GM12878 (cell line): Measurements from ENCODE around the gene ITPR2. TPM values are rescaled to one million over a fixed set of nuclear protein-coding genes. Genes with fewer than 3 reads are reported as not detected.

Experiments
- ATAC-seq: fragments of 200-7000 bp; cut with Tn5 transposase; 3 replicates; pipeline ENCODE4 v1.9.1; 2020; ENCODE audit warnings: mild to moderate bottlenecking, moderate library complexity
- BruUV-seq: library from RNA; stranded (reverse); fragments of 400-500 nt; replicated peaks from 2 replicates; lab custom pipeline; 2021; lab: Mats Ljungman, UMichigan
- CTCF ChIA-PET: fragments of 300-600 bp; sonication (Branson Sonifier 250); formaldehyde crosslinking; extraction: SDS; loops from one replicate; lab custom pipeline; 2021; ENCODE audit warnings: inconsistent platforms; lab: Yijun Ruan, JAX
- POLR2A ChIA-PET: fragments of 350-600 bp; formaldehyde crosslinking; extraction: SDS; loops from one replicate; lab custom pipeline; 2021; ENCODE audit warnings: inconsistent platforms; lab: Charles Lee
- RAD21 ChIA-PET: fragments of 300-600 bp; sonication (Branson Sonifier 250); formaldehyde crosslinking; loops from one replicate; lab custom pipeline; 2023; ENCODE audit warnings: antibody characterized with exemption; ENCODE audit not compliant: unreplicated experiment; lab: Charles Lee
- SMC1A ChIA-PET: fragments of 300-600 bp; sonication (Branson Sonifier 250); formaldehyde crosslinking; loops from one replicate; lab custom pipeline; 2023; ENCODE audit not compliant: unreplicated experiment, uncharacterized antibody; lab: Charles Lee
- DNase-seq: peaks from one replicate; pipeline ENCODE4 v3.0.0-alpha.2; 2011; ENCODE audit warnings: low read depth, low spot score
- FAIRE-seq: peaks from 3 replicates; lab custom pipeline; 2011; peaks lifted over from hg19 to GRCh38; lab: Jason Lieb, UNC
- H2AFZ ChIP-seq: 2 replicates; pipeline ENCODE4 v1.6.0; 2011; ENCODE audit warnings: low read depth, low read length, control low read depth; ENCODE audit not compliant: control insufficient read depth
- H3K27ac ChIP-seq: 2 replicates; pipeline ENCODE4 v1.5.1; 2011; ENCODE audit warnings: control low read depth; ENCODE audit not compliant: control insufficient read depth, insufficient read depth
- H3K27me3 ChIP-seq, 2 experiments: replicated peaks in 1 of 2; 2 replicates each; pipeline versions ENCODE4 v1.6.0 to v1.6.1; 2011; ENCODE audit warnings: low read length in 1 of 2; ENCODE audit not compliant: control insufficient read depth in 2 of 2, insufficient read depth in 2 of 2
- H3K36me3 ChIP-seq, 2 experiments: 2 replicates each; pipeline ENCODE4 v1.5.1; 2011; ENCODE audit warnings: low read length in 1 of 2; ENCODE audit not compliant: control insufficient read depth in 2 of 2, insufficient read depth in 2 of 2
- H3K4me1 ChIP-seq: 2 replicates; pipeline ENCODE4 v1.6.1; 2011; ENCODE audit warnings: mild to moderate bottlenecking, low read length, moderate library complexity, mixed read lengths; ENCODE audit not compliant: control insufficient read depth, insufficient read depth
- H3K4me2 ChIP-seq: 2 replicates; pipeline ENCODE4 v1.6.0; 2011; ENCODE audit warnings: control low read depth; ENCODE audit not compliant: control insufficient read depth, insufficient read depth
- H3K4me3 ChIP-seq: fragments of 200-600 bp; sonication (generic); 2 replicates; pipeline ENCODE4 v1.5.1; 2016
- H3K79me2 ChIP-seq: 2 replicates; pipeline ENCODE4 v1.6.0; 2011; ENCODE audit warnings: low read length; ENCODE audit not compliant: control insufficient read depth, insufficient read depth
- H3K9ac ChIP-seq: 2 replicates; pipeline ENCODE4 v1.8.0; 2011; ENCODE audit warnings: low read length, control low read depth, mixed read lengths; ENCODE audit not compliant: control insufficient read depth, insufficient read depth
- H3K9me3 ChIP-seq: replicated peaks from 3 replicates; pipeline ENCODE4 v1.5.1; 2011; ENCODE audit warnings: mild to moderate bottlenecking, low read length; ENCODE audit not compliant: control insufficient read depth, insufficient read depth
- H4K20me1 ChIP-seq: 2 replicates; pipeline ENCODE4 v1.6.0; 2011; ENCODE audit not compliant: control insufficient read depth, insufficient read depth
- ATF7 ChIP-seq: fragments of 450-650 bp; IDR thresholded peaks from 2 replicates; pipeline ENCODE4 v1.6.1; 2016; ENCODE audit warnings: low read depth, mild to moderate bottlenecking
- BACH1 ChIP-seq: fragments of 450-650 bp; IDR thresholded peaks from 2 replicates; pipeline ENCODE4 v1.6.1; 2017; ENCODE audit warnings: mild to moderate bottlenecking, borderline replicate concordance
- CHD2 ChIP-seq: IDR thresholded peaks from 2 replicates; pipeline ENCODE4 v1.6.1; 2011; ENCODE audit warnings: low read depth, low read length, improper control_type of control experiment, borderline replicate concordance
- JUNB ChIP-seq: IDR thresholded peaks from 2 replicates; pipeline ENCODE4 v1.6.1; 2016; ENCODE audit warnings: antibody characterized with exemption, mild to moderate bottlenecking
- MYB ChIP-seq: fragments of 150-350 bp; IDR thresholded peaks from 2 replicates; pipeline ENCODE4 v1.6.1; 2014; ENCODE audit warnings: mild to moderate bottlenecking, low read depth, low read length, borderline replicate concordance
- NRF1 ChIP-seq: conservative IDR thresholded peaks from 2 replicates; pipeline ENCODE4 v1.6.1; 2011; ENCODE audit warnings: mild to moderate bottlenecking, low read depth, low read length, improper control_type of control experiment
- SREBF2 ChIP-seq: IDR thresholded peaks from 2 replicates; pipeline ENCODE4 v1.6.1; 2012; ENCODE audit warnings: mild to moderate bottlenecking, low read length
- ZNF207 ChIP-seq: fragments of 450-650 bp; IDR thresholded peaks from 2 replicates; pipeline ENCODE4 v1.6.1; 2014; ENCODE audit warnings: antibody characterized with exemption, mild to moderate bottlenecking, borderline replicate concordance
- WGBS: methylation state at CpG from one replicate; pipeline ENCODE4 v1.1.6; 2016; ENCODE audit warnings: low lambda C conversion rate; ENCODE audit not compliant: insufficient replicate concordance, insufficient coverage; ENCODE audit errors: missing lambda C conversion rate; 5-methylcytosine and 5-hydroxymethylcytosine counted together
- in situ Hi-C: fragments of 300-500 bp; cut with MboI; formaldehyde crosslinking; loops from 9 replicates; pipeline ENCODE4 v1.14.3; 2018; ENCODE audit warnings: mixed read lengths
- intact Hi-C: fragments of 100-400 bp; cut with micrococcal nuclease; formaldehyde crosslinking; loops from one replicate; pipeline ENCODE4 v1.14.2; 2022; ENCODE audit not compliant: unreplicated experiment
- polyA plus RNA-seq, 11 experiments: library from polyadenylated mRNA; depleted of rRNA in 4 of 11; unstranded in 6 of 11; stranded (reverse) in 5 of 11; fragments of >200 nt; fragmentation: Nextera tagmentation in 4 of 11; fragmentation: Illumina TruSeq in 1 of 11; extraction: Ambion mirVana in 4 of 11; extraction: Trizol in 1 of 11; gene quantifications; 1 replicate in 1 of 11; 2 replicates in 10 of 11; pipeline versions ENCODE4 v1.2.1 to v1.2.3, GENCODE V29; 2011 to 2016; ENCODE audit warnings: inconsistent platforms in 2 of 11, missing spikeins in 2 of 11, low read depth in 1 of 11
- total RNA-seq, 4 experiments: library from RNA; depleted of rRNA in 3 of 4; stranded (reverse); fragments of >200 nt in 3 of 4; fragmentation: Illumina TruSeq in 1 of 4; extraction: Trizol in 1 of 4; gene quantifications; 2 replicates each; pipeline versions ENCODE4 v1.2.1 to v1.2.3, GENCODE V29; 2013 to 2021
- TF ChIP-seq, protein P1 (sequence below), 3 experiments: IDR thresholded peaks in 2 of 3; conservative IDR thresholded peaks in 1 of 3; 2 replicates each; pipeline ENCODE4 v1.5.1; 2011; ENCODE audit warnings: low read depth in 3 of 3, low read length in 3 of 3, mild to moderate bottlenecking in 3 of 3, control low read depth in 2 of 3, moderate library complexity in 2 of 3, inconsistent platforms in 1 of 3, mixed read lengths in 1 of 3; ENCODE audit not compliant: control insufficient read depth in 2 of 3, insufficient read depth in 1 of 3; ENCODE audit errors: extremely low read depth in 1 of 3
- TF ChIP-seq, protein P2 (sequence below): fragments of 450-650 bp; IDR thresholded peaks from 2 replicates; pipeline ENCODE4 v1.6.1; 2017; ENCODE audit warnings: low read depth, mild to moderate bottlenecking, moderate library complexity
- TF ChIP-seq, protein P3 (sequence below): IDR thresholded peaks from 2 replicates; pipeline ENCODE4 v1.6.1; 2011; ENCODE audit warnings: borderline replicate concordance, low read depth, mild to moderate bottlenecking, moderate library complexity, low read length; ENCODE audit not compliant: insufficient read depth, poor library complexity, severe bottlenecking
- TF ChIP-seq, protein P4 (sequence below): IDR thresholded peaks from 2 replicates; pipeline ENCODE4 v1.6.1; 2011; ENCODE audit warnings: low read depth, mild to moderate bottlenecking, low read length, moderate library complexity, borderline replicate concordance; ENCODE audit errors: extremely low read depth

ITPR2 gene
- total and polyA plus RNA-seq, 10 of the 15 experiments (the other 5 are each of a cell fraction or from before 2014, with no cell fraction given): 7.5 to 76.2 (median 47.1) TPM

DNA sequence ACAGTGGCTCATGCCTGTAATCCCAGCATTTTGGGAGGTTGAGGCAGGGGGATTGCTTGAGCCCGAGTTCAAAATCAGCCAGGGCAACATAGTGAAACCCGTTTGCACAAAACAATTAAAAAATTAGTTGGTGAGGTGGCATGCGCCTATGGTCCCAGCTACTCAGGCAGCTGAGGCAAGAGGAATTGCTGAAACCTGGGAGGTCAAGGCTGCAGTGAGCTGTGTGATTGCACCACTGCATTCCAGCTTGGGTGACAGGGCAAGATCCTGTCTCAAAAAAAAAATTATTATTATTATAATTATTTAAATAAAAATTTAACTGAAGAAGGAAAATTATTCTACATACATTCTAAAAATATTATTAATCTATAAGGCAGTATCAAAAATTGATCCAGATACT lies 164.1 kb downstream of the ITPR2 start:
- POLR2A ChIA-PET: no interaction called here

DNA sequence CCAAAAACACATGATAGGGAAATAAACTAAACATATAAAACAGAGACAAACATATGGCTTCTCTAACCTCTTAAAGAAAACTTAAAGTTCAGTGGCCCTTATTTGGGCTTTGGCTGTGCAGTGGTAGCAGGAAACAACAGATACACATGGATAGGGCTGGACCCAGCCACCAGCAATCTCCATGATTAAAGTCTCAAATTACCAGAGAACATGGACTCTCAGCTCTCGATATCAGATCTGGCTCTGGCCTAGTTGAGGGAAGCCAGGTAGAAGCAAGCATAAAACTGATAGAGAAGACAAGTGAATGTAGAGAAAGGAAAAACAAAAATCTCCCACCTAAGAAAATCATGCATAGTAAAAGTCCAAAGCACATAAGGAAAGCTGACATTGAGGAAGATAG lies 164.8 kb downstream of the ITPR2 start:
- ATAC-seq (no peak), FAIRE-seq (no peak), DNase-seq (no peak)
- Histone ChIP-seq H3K79me2 (no peaks in the 10 kb centered on the region), H3K9ac (no peak overlapping the region), H3K4me2 (no peak overlapping the region), H3K4me3 (no peak overlapping the region), H2AFZ (no peak overlapping the region), H3K9me3 (no peaks in the 10 kb centered on the region), H3K36me3 (peaks cover 2 to 10% of the 10 kb centered on the region in 2 experiments; a peak in 3 of 4 replicates), H3K4me1 (no peaks in the 10 kb centered on the region), H3K27ac (no peak overlapping the region), H3K27me3 (no peaks in the 10 kb centered on the region), H4K20me1 (no peaks in the 10 kb centered on the region)
- SMC1A ChIA-PET: no interaction called here
- RAD21 ChIA-PET: no interaction called here
- BruUV-seq: no TSS peak
- intact Hi-C loops (no loop called here), in situ Hi-C loops (no loop called here)
- WGBS: 100% methylated on average over 1 of the region's 1 CpG
- CTCF ChIA-PET: interaction anchor here (1.5 kb wide), 1 partner anchor 174 kb away, joined by 4 read pairs; no protein-coding TSS in a partner anchor
- POLR2A ChIA-PET: no interaction called here
- TF ChIP-seq CHD2 (no peak), MYB (no peak), NRF1 (no peak), ATF7 (no peak), ZNF207 (no peak)
- TF ChIP-seq, protein P1, sequence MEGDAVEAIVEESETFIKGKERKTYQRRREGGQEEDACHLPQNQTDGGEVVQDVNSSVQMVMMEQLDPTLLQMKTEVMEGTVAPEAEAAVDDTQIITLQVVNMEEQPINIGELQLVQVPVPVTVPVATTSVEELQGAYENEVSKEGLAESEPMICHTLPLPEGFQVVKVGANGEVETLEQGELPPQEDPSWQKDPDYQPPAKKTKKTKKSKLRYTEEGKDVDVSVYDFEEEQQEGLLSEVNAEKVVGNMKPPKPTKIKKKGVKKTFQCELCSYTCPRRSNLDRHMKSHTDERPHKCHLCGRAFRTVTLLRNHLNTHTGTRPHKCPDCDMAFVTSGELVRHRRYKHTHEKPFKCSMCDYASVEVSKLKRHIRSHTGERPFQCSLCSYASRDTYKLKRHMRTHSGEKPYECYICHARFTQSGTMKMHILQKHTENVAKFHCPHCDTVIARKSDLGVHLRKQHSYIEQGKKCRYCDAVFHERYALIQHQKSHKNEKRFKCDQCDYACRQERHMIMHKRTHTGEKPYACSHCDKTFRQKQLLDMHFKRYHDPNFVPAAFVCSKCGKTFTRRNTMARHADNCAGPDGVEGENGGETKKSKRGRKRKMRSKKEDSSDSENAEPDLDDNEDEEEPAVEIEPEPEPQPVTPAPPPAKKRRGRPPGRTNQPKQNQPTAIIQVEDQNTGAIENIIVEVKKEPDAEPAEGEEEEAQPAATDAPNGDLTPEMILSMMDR (IDR thresholded peaks at IDR 0.05 in 2 of 3, conservative IDR thresholded peaks at IDR 0.05 in 1 of 3; ENCODE audit: control insufficient read depth in 2 of 3, extremely low read depth in 1 of 3, insufficient read depth in 1 of 3, low read depth in 3 of 3, low read length in 3 of 3): no peak
- TF ChIP-seq, protein P2, sequence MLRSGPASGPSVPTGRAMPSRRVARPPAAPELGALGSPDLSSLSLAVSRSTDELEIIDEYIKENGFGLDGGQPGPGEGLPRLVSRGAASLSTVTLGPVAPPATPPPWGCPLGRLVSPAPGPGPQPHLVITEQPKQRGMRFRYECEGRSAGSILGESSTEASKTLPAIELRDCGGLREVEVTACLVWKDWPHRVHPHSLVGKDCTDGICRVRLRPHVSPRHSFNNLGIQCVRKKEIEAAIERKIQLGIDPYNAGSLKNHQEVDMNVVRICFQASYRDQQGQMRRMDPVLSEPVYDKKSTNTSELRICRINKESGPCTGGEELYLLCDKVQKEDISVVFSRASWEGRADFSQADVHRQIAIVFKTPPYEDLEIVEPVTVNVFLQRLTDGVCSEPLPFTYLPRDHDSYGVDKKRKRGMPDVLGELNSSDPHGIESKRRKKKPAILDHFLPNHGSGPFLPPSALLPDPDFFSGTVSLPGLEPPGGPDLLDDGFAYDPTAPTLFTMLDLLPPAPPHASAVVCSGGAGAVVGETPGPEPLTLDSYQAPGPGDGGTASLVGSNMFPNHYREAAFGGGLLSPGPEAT: no peak
- TF ChIP-seq, protein P3, sequence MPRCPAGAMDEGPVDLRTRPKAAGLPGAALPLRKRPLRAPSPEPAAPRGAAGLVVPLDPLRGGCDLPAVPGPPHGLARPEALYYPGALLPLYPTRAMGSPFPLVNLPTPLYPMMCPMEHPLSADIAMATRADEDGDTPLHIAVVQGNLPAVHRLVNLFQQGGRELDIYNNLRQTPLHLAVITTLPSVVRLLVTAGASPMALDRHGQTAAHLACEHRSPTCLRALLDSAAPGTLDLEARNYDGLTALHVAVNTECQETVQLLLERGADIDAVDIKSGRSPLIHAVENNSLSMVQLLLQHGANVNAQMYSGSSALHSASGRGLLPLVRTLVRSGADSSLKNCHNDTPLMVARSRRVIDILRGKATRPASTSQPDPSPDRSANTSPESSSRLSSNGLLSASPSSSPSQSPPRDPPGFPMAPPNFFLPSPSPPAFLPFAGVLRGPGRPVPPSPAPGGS: no peak

More for the DNA sequence above, 164.1 kb downstream of the ITPR2 start:
- no peaks in the 10 kb centered on the region for H3K79me2 ChIP-seq
- ChIA-PET SMC1A (no interaction called here), RAD21 (no interaction called here), CTCF (interaction anchor here (1.5 kb wide), 1 partner anchor 174 kb away, joined by 4 read pairs; no protein-coding TSS in a partner anchor)
- H3K27me3 ChIP-seq: no peaks in the 10 kb centered on the region
- H3K4me3 ChIP-seq: no peak overlapping the region
- WGBS: 90% methylated on average over 3 of the region's 3 CpGs
- ATAC-seq: no peak
- H3K4me2 ChIP-seq: no peak overlapping the region
- H4K20me1 ChIP-seq: no peaks in the 10 kb centered on the region
- no TSS peak for BruUV-seq
- no peak overlapping the region for H2AFZ ChIP-seq
- TF ChIP-seq BACH1: no peak
- TF ChIP-seq SREBF2: no peak
- TF ChIP-seq JUNB: no peak
- TF ChIP-seq, protein P4, sequence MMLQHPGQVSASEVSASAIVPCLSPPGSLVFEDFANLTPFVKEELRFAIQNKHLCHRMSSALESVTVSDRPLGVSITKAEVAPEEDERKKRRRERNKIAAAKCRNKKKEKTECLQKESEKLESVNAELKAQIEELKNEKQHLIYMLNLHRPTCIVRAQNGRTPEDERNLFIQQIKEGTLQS: no peak
- no peak for TF ChIP-seq NRF1
- no peak overlapping the region for H3K27ac ChIP-seq
- H3K4me1 ChIP-seq: no peaks in the 10 kb centered on the region
- in situ Hi-C loops (no loop called here), intact Hi-C loops (no loop called here)
- H3K36me3 ChIP-seq: peaks cover 2 to 9% of the 10 kb centered on the region in 2 experiments; a peak in 3 of 4 replicates
- no peak overlapping the region for H3K9ac ChIP-seq
- H3K9me3 ChIP-seq: no peaks in the 10 kb centered on the region
- FAIRE-seq: no peak
- no peak for DNase-seq
